ENCODE data around the gene PLAGL2. TPM values are rescaled to one million over a fixed set of nuclear protein-coding genes. Genes with fewer than 3 reads are reported as not detected.
A peak's percentile ranks its signal among the peaks of the same experiment; 100 is the strongest.
"Not testable (repeated sequence)": the region's sequence is repeated elsewhere in the genome, so short reads cannot be mapped to it uniquely, and the experiment has no call there.

Gene PLAGL2
- total RNA-seq, 1 donor from 2014 or later, result 59.3 TPM

GRCh38 chr20:32193996-32194395, 13.5 kb downstream of the PLAGL2 start:
- Mint-ChIP-seq H3K4me1 (ENCODE audit: low read depth) (peaks cover 19% of the 10 kb centered on the region), H3K36me3 (ENCODE audit: insufficient read depth) (peaks cover 29% of the 10 kb centered on the region), H3K4me3 (ENCODE audit: low read depth) (no peak overlapping the region), H3K27me3 (no peaks in the 10 kb centered on the region), H3K27ac (peak overlapping the region; percentile 17), H3K9me3 (ENCODE audit: low read depth) (no peaks in the 10 kb centered on the region)
- TF ChIP-seq CTCF (IDR thresholded peaks at IDR 0.05; ENCODE audit: unreplicated experiment), result no peak
- DNase-seq (ENCODE audit: low spot score, unreplicated experiment), result no peak

- not testable (repeated sequence) for DNase-seq (ENCODE audit: low spot score, unreplicated experiment); H3K27me3 Mint-ChIP-seq; H3K9me3 Mint-ChIP-seq (ENCODE audit: low read depth); H3K4me3 Mint-ChIP-seq (ENCODE audit: low read depth)
- Mint-ChIP-seq H3K36me3 (ENCODE audit: insufficient read depth) (peaks cover 29% of the 10 kb centered on the region), H3K27ac (peak overlapping the region; percentile 34), H3K4me1 (ENCODE audit: low read depth) (peaks cover 22% of the 10 kb centered on the region)
Observed at GRCh38 chr20:32193336-32193735, 14.2 kb downstream of the PLAGL2 start.

- Mint-ChIP-seq H3K36me3 (ENCODE audit: insufficient read depth) (peaks cover 26% of the 10 kb centered on the region), H3K27ac (peak overlapping the region; percentile 34), H3K27me3 (no peaks in the 10 kb centered on the region), H3K4me3 (ENCODE audit: low read depth) (no peak overlapping the region), H3K9me3 (ENCODE audit: low read depth) (no peaks in the 10 kb centered on the region), H3K4me1 (ENCODE audit: low read depth) (peaks cover 22% of the 10 kb centered on the region)
- TF ChIP-seq CTCF (IDR thresholded peaks at IDR 0.05; ENCODE audit: unreplicated experiment), result no peak
- DNase-seq (ENCODE audit: low spot score, unreplicated experiment), result no peak
Observed at GRCh38 chr20:32192698-32193097, 14.8 kb downstream of the PLAGL2 start.

GRCh38 chr20:32191873-32192272, 15.7 kb downstream of the PLAGL2 start:
- no peak overlapping the region for H3K4me3 Mint-ChIP-seq (ENCODE audit: low read depth)
- peaks cover 22% of the 10 kb centered on the region for H3K4me1 Mint-ChIP-seq (ENCODE audit: low read depth)
- H3K27me3 Mint-ChIP-seq, result no peaks in the 10 kb centered on the region
- TF ChIP-seq CTCF (IDR thresholded peaks at IDR 0.05; ENCODE audit: unreplicated experiment), result no peak
- H3K9me3 Mint-ChIP-seq (ENCODE audit: low read depth), result no peaks in the 10 kb centered on the region
- H3K36me3 Mint-ChIP-seq (ENCODE audit: insufficient read depth), result peaks cover 22% of the 10 kb centered on the region
- H3K27ac Mint-ChIP-seq, result no peak overlapping the region
- DNase-seq (ENCODE audit: low spot score, unreplicated experiment), result no peak

- Mint-ChIP-seq H3K4me1 (ENCODE audit: low read depth) (peaks cover 22% of the 10 kb centered on the region), H3K27me3 (no peaks in the 10 kb centered on the region), H3K9me3 (ENCODE audit: low read depth) (no peaks in the 10 kb centered on the region), H3K27ac (peak overlapping the region; percentile 59), H3K36me3 (ENCODE audit: insufficient read depth) (peaks cover 21% of the 10 kb centered on the region), H3K4me3 (ENCODE audit: low read depth) (peak overlapping the region; percentile 78)
- no peak for TF ChIP-seq CTCF (IDR thresholded peaks at IDR 0.05; ENCODE audit: unreplicated experiment)
- DNase-seq (ENCODE audit: low spot score, unreplicated experiment), result no peak
Observed at GRCh38 chr20:32191422-32191821, 16.1 kb downstream of the PLAGL2 start.

GRCh38 chr20:32190616-32191415, 16.7 kb downstream of the PLAGL2 start:
- no peaks in the 10 kb centered on the region for H3K27me3 Mint-ChIP-seq

More at GRCh38 chr20:32190616-32191415, 16.7 kb downstream of the PLAGL2 start:
- Mint-ChIP-seq H3K4me1 (ENCODE audit: low read depth) (peaks cover 22% of the 10 kb centered on the region), H3K4me3 (ENCODE audit: low read depth) (peak overlapping the region; percentile 78), H3K27ac (peak overlapping the region; percentile 59), H3K36me3 (ENCODE audit: insufficient read depth) (peaks cover 16% of the 10 kb centered on the region), H3K9me3 (ENCODE audit: low read depth) (no peaks in the 10 kb centered on the region)
- no peak for TF ChIP-seq CTCF (IDR thresholded peaks at IDR 0.05; ENCODE audit: unreplicated experiment)
- no peak for DNase-seq (ENCODE audit: low spot score, unreplicated experiment)

All from progenitor cell of endocrine pancreas (in vitro differentiated cells).